SK-N-SH treated with all-trans-retinoic acid at 6 μM for 48 hours (cell line): ENCODE data around the gene ARHGAP15.

Experiments
- ATAC-seq: fragments of 200-7000 bp; cut with Tn5 transposase; 3 replicates; pipeline ENCODE4 v1.9.1; 2020; ENCODE audit warnings: mild to moderate bottlenecking, moderate library complexity
- ARNTL ChIP-seq: fragments of 450-650 bp; formaldehyde crosslinking; IDR thresholded peaks from 2 replicates; pipeline ENCODE4 v1.5.0; 2020; ENCODE audit warnings: low read depth, mild to moderate bottlenecking, moderate library complexity, borderline replicate concordance
- BACH2 ChIP-seq: fragments of 250-450 bp; sonication (Bioruptor Pico); IDR thresholded peaks from 2 replicates; pipeline ENCODE4 v1.9.0; 2021; ENCODE audit warnings: mild to moderate bottlenecking, borderline replicate concordance
- CREB5 ChIP-seq: fragments of 250-450 bp; sonication (Bioruptor Pico); IDR thresholded peaks from 2 replicates; pipeline ENCODE4 v1.5.1; 2020; ENCODE audit warnings: low read depth, mild to moderate bottlenecking, moderate library complexity
- CSDC2 ChIP-seq: fragments of 250-450 bp; sonication (Bioruptor Pico); IDR thresholded peaks from 2 replicates; pipeline ENCODE4 v1.5.0; 2020; ENCODE audit warnings: mild to moderate bottlenecking, moderate library complexity
- CSRNP3 ChIP-seq: fragments of 250-450 bp; sonication (Bioruptor Pico); IDR thresholded peaks from 2 replicates; pipeline ENCODE4 v1.5.1; 2021; ENCODE audit warnings: mild to moderate bottlenecking, moderate library complexity
- ESRRG ChIP-seq: fragments of 250-450 bp; sonication (Bioruptor Pico); IDR thresholded peaks from 2 replicates; pipeline ENCODE4 v1.6.1; 2021; ENCODE audit warnings: mild to moderate bottlenecking
- GLIS3 ChIP-seq: fragments of 250-450 bp; sonication (Bioruptor Pico); IDR thresholded peaks from 2 replicates; pipeline ENCODE4 v1.5.0; 2020; ENCODE audit warnings: mild to moderate bottlenecking, moderate library complexity
- ISL1 ChIP-seq: fragments of 250-450 bp; sonication (Bioruptor Pico); IDR thresholded peaks from 2 replicates; pipeline ENCODE4 v2.1.2; 2022; ENCODE audit warnings: mild to moderate bottlenecking, moderate library complexity
- OSR1 ChIP-seq: fragments of 250-450 bp; sonication (Bioruptor Pico); IDR thresholded peaks from 2 replicates; pipeline ENCODE4 v1.8.0; 2022; ENCODE audit warnings: moderate library complexity, mild to moderate bottlenecking, inconsistent platforms
- POU6F1 ChIP-seq: fragments of 250-450 bp; sonication (Bioruptor Pico); IDR thresholded peaks from 2 replicates; pipeline ENCODE4 v1.8.0; 2021; ENCODE audit warnings: low read depth, mild to moderate bottlenecking, moderate library complexity, borderline replicate concordance
- PPARA ChIP-seq: fragments of 250-450 bp; sonication (Bioruptor Pico); IDR thresholded peaks from 2 replicates; pipeline ENCODE4 v1.5.0; 2020; ENCODE audit warnings: mild to moderate bottlenecking, borderline replicate concordance
- RARB ChIP-seq: fragments of 250-450 bp; sonication (Bioruptor Pico); IDR thresholded peaks from 2 replicates; pipeline ENCODE4 v1.8.0; 2021; ENCODE audit warnings: mild to moderate bottlenecking, moderate library complexity
- SNAI2 ChIP-seq: fragments of 250-450 bp; sonication (Bioruptor Pico); IDR thresholded peaks from 2 replicates; pipeline ENCODE4 v1.5.0; 2020; ENCODE audit warnings: mild to moderate bottlenecking, moderate library complexity
- TCF4 ChIP-seq: fragments of 250-450 bp; sonication (Bioruptor Pico); IDR thresholded peaks from 2 replicates; pipeline ENCODE4 v1.8.0; 2021; ENCODE audit warnings: mild to moderate bottlenecking, moderate library complexity, borderline replicate concordance
- TOX ChIP-seq: fragments of 250-450 bp; sonication (Bioruptor Pico); IDR thresholded peaks from 2 replicates; pipeline ENCODE4 v1.8.0; 2021; ENCODE audit warnings: mild to moderate bottlenecking, moderate library complexity, borderline replicate concordance
- TSHZ2 ChIP-seq: fragments of 250-450 bp; sonication (Bioruptor Pico); IDR thresholded peaks from 2 replicates; pipeline ENCODE4 v1.5.0; 2020; ENCODE audit warnings: mild to moderate bottlenecking, moderate library complexity
- ZC3H10 ChIP-seq: fragments of 250-450 bp; sonication (Bioruptor Pico); IDR thresholded peaks from 2 replicates; pipeline ENCODE4 v1.5.1; 2021; ENCODE audit warnings: mild to moderate bottlenecking, moderate library complexity
- ZFP3 ChIP-seq: fragments of 250-450 bp; sonication (Bioruptor Pico); IDR thresholded peaks from 2 replicates; pipeline ENCODE4 v1.5.0; 2020; ENCODE audit warnings: mild to moderate bottlenecking, moderate library complexity
- ZFP30 ChIP-seq: fragments of 450-650 bp; formaldehyde crosslinking; IDR thresholded peaks from 2 replicates; pipeline ENCODE4 v1.5.0; 2022; ENCODE audit warnings: mild to moderate bottlenecking, moderate library complexity
- ZNF565 ChIP-seq: fragments of 450-650 bp; formaldehyde crosslinking; conservative IDR thresholded peaks from 2 replicates; pipeline ENCODE4 v1.5.0; 2020; ENCODE audit warnings: low read depth, mild to moderate bottlenecking, moderate library complexity
- ZNF70 ChIP-seq: fragments of 450-650 bp; formaldehyde crosslinking; IDR thresholded peaks from 2 replicates; pipeline ENCODE4 v1.5.0; 2020; ENCODE audit warnings: mild to moderate bottlenecking, moderate library complexity
- ZNF8 ChIP-seq: fragments of 450-650 bp; formaldehyde crosslinking; IDR thresholded peaks from 2 replicates; pipeline ENCODE4 v1.5.0; 2020; ENCODE audit warnings: mild to moderate bottlenecking, moderate library complexity

ARHGAP15 gene

GRCh38 chr2:143708682-143709081, 579.5 kb downstream of the ARHGAP15 start:
- TF ChIP-seq RARB (CRISPR knock-in tag) (no peak), GLIS3 (CRISPR knock-in tag) (no peak), ZFP3 (CRISPR knock-in tag) (no peak), SNAI2 (no peak), ZC3H10 (CRISPR knock-in tag) (no peak)
- no peak for ATAC-seq

- TF ChIP-seq CREB5 (CRISPR knock-in tag) = no peak
- no peak for TF ChIP-seq PPARA (CRISPR knock-in tag)
- no peak for TF ChIP-seq TCF4
- TF ChIP-seq OSR1 = no peak
- no peak for TF ChIP-seq TOX (CRISPR knock-in tag)
- TF ChIP-seq ZNF8 (CRISPR knock-in tag) = no peak
- ATAC-seq = no peak
Observed at GRCh38 chr2:143710196-143710595, 581.0 kb downstream of the ARHGAP15 start.

GRCh38 chr2:143710879-143711278, 581.7 kb downstream of the ARHGAP15 start:
- ATAC-seq = no peak
- TF ChIP-seq ISL1 (CRISPR knock-in tag) (no peak), CSDC2 (no peak), POU6F1 (CRISPR knock-in tag) (no peak), BACH2 (no peak), TCF4 (no peak), TOX (CRISPR knock-in tag) (no peak), CSRNP3 (no peak), OSR1 (no peak), ZFP30 (CRISPR knock-in tag) (no peak), ZNF70 (CRISPR knock-in tag) (no peak), ESRRG (CRISPR knock-in tag) (no peak), SNAI2 (no peak), ARNTL (CRISPR knock-in tag) (no peak), GLIS3 (CRISPR knock-in tag) (no peak), ZNF8 (CRISPR knock-in tag) (no peak)

GRCh38 chr2:143716522-143716921, 587.3 kb downstream of the ARHGAP15 start:
- TF ChIP-seq ZNF565 (CRISPR knock-in tag) (no peak), POU6F1 (CRISPR knock-in tag) (no peak), TOX (CRISPR knock-in tag) (no peak), ISL1 (CRISPR knock-in tag) (no peak), ZFP3 (CRISPR knock-in tag) (no peak), ZFP30 (CRISPR knock-in tag) (no peak), TSHZ2 (CRISPR knock-in tag) (no peak)
- ATAC-seq = no peak
